Neural cell (in vitro differentiated cells): ENCODE measurements around the gene NSF. TPM values are rescaled to one million over a fixed set of nuclear protein-coding genes. Genes with fewer than 3 reads are reported as not detected.
"Not testable (repeated sequence)": the region's sequence is repeated elsewhere in the genome, so short reads cannot be mapped to it uniquely, and the experiment has no call there.

ENCODE experiments used
- H2AFZ ChIP-seq: fragments of 200-600, 300-800 bp; sonication (generic), shearing (Covaris generic); 2 replicates; pipeline ENCODE4 v1.6.0; 2014; ENCODE audit warnings: low read depth, mild to moderate bottlenecking, antibody characterized with exemption, low read length, moderate library complexity
- H3F3A ChIP-seq: fragments of 200-600 bp; shearing (Covaris generic); 2 replicates; pipeline ENCODE4 v1.6.1; 2016; ENCODE audit warnings: mild to moderate bottlenecking, moderate library complexity, mixed read lengths, antibody characterized with exemption, low read length; ENCODE audit not compliant: insufficient read depth, poor library complexity, severe bottlenecking
- H3K27ac ChIP-seq: fragments of 200-600, 300-800 bp; sonication (generic), shearing (Covaris generic); 2 replicates; pipeline ENCODE4 v1.5.1; 2014; ENCODE audit warnings: mild to moderate bottlenecking, low read length, moderate library complexity
- H3K27me3 ChIP-seq: fragments of 300-800, 200-600 bp; sonication (generic), shearing (Covaris generic); 2 replicates; pipeline ENCODE4 v1.6.0; 2014; ENCODE audit warnings: mild to moderate bottlenecking, low read depth, low read length, moderate library complexity; ENCODE audit not compliant: insufficient read depth
- H3K36me3 ChIP-seq: fragments of 300-800, 200-600 bp; sonication (generic), shearing (Covaris generic); 2 replicates; pipeline ENCODE4 v1.5.1; 2014; ENCODE audit warnings: mild to moderate bottlenecking, antibody characterized with exemption, low read length, moderate library complexity; ENCODE audit not compliant: insufficient read depth
- H3K4me2 ChIP-seq: fragments of 300-800, 200-600 bp; sonication (generic), shearing (Covaris generic); 2 replicates; pipeline ENCODE4 v1.6.0; 2014; ENCODE audit warnings: mild to moderate bottlenecking, low read length
- H3K4me3 ChIP-seq: fragments of 300-800, 200-600 bp; sonication (generic), shearing (Covaris generic); 2 replicates; pipeline ENCODE4 v1.5.1; 2014; ENCODE audit warnings: mild to moderate bottlenecking, low read length, moderate library complexity
- H3K79me2 ChIP-seq: fragments of 200-600 bp; shearing (Covaris generic); replicated peaks from 2 replicates; pipeline ENCODE4 v1.6.0; 2014; ENCODE audit warnings: mild to moderate bottlenecking, low read length, moderate library complexity; ENCODE audit not compliant: insufficient read depth
- H3K9ac ChIP-seq: fragments of 300-800, 200-600 bp; sonication (generic), shearing (Covaris generic); 2 replicates; pipeline ENCODE4 v1.6.1; 2016; ENCODE audit warnings: mild to moderate bottlenecking, low read length, mixed read lengths
- H3K9me2 ChIP-seq: fragments of 200-600 bp; shearing (Covaris generic); 2 replicates; pipeline ENCODE4 v1.6.1; 2016; ENCODE audit warnings: mild to moderate bottlenecking, low read length, mixed read lengths; ENCODE audit not compliant: insufficient read depth
- H3K9me3 ChIP-seq: fragments of 200-600, 300-800 bp; sonication (generic), shearing (Covaris generic); 2 replicates; pipeline ENCODE4 v1.6.1; 2016; ENCODE audit warnings: mild to moderate bottlenecking, mixed run types, low read length, moderate library complexity, mixed read lengths
- H4K20me1 ChIP-seq: fragments of 200-600 bp; shearing (Covaris generic); 2 replicates; pipeline ENCODE4 v1.6.1; 2016; ENCODE audit warnings: mild to moderate bottlenecking, mixed run types; ENCODE audit not compliant: insufficient read depth
- polyA plus RNA-seq: library from polyadenylated mRNA; depleted of rRNA; stranded (reverse); fragments of >200 nt; gene quantifications from 2 replicates; pipeline ENCODE4 v1.2.3, GENCODE V29; 2014

Gene NSF
- polyA plus RNA-seq, 1 donor from 2014 or later: 98.6 TPM

DNA sequence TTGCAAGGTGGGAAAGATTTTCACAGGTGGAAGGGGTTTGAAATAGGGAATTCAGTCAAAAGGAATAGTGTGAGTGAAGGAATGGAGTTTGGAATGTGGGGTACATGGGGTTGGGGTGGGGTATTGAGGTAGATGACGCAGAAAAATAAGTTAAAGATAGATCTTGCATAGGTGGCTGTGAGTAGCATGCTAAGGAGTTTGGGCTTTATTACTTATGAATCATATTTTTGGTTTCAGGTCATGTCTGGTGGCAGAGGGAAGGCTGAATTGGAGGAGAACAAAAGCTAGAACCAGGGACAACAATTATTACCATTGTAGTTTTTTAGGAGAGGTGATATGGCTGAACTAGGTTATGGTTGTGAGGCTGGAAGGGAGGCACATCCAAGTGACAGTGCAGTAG is 23.4 kb downstream of the NSF start:
- H2AFZ ChIP-seq, H3K4me2 ChIP-seq, H3K4me3 ChIP-seq, H3K9me3 ChIP-seq, H4K20me1 ChIP-seq, H3F3A ChIP-seq, H3K27ac ChIP-seq, H3K9ac ChIP-seq, H3K36me3 ChIP-seq, H3K27me3 ChIP-seq, H3K79me2 ChIP-seq, H3K9me2 ChIP-seq: not testable (repeated sequence)

DNA sequence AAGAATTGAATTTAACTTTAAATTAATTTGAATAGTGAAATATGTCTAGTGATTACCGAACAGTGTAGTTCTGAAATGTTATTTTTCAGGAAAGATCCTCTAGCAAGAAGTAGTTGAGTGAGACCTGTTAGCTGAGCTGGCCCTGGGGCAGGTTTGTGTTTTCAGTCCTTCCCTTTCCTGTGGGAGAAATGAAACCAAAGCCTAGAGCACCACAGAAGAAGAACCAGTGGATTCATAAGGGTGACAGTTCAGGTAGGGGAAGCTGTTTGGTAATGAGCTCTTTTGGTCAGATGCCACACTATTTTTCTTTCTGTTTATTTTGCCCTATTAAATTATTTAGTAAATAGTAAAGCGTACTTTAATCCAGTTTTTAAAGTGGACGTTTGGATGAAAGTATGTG is 26.7 kb downstream of the NSF start:
- H3K79me2 ChIP-seq, H2AFZ ChIP-seq, H3F3A ChIP-seq, H3K9me3 ChIP-seq, H4K20me1 ChIP-seq, H3K27ac ChIP-seq, H3K36me3 ChIP-seq, H3K27me3 ChIP-seq, H3K4me3 ChIP-seq, H3K4me2 ChIP-seq, H3K9ac ChIP-seq, H3K9me2 ChIP-seq: not testable (repeated sequence)

DNA sequence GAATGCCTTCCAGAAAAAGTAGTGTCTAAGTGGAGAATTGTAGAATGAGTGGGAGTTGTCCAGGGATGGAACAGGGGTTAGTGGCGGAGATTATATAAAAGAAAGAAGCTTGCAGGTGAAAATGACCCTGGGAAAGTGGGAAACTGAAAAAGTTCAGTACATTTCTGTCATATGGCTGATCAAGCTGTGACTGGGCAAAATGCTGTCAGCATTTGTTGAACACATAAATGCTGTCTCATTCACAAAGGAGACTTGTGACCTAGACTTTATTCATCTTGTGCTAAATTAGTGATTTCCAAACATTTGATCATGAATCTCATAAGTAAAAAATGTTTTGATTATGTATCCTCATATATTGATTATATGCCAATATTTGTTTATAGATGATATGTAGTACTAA is 28.5 kb downstream of the NSF start:
- not testable (repeated sequence) for H4K20me1 ChIP-seq, H3K4me2 ChIP-seq, H3F3A ChIP-seq, H3K9me2 ChIP-seq, H3K36me3 ChIP-seq, H3K27me3 ChIP-seq, H3K9ac ChIP-seq, H3K4me3 ChIP-seq, H2AFZ ChIP-seq, H3K79me2 ChIP-seq, H3K9me3 ChIP-seq, H3K27ac ChIP-seq

DNA sequence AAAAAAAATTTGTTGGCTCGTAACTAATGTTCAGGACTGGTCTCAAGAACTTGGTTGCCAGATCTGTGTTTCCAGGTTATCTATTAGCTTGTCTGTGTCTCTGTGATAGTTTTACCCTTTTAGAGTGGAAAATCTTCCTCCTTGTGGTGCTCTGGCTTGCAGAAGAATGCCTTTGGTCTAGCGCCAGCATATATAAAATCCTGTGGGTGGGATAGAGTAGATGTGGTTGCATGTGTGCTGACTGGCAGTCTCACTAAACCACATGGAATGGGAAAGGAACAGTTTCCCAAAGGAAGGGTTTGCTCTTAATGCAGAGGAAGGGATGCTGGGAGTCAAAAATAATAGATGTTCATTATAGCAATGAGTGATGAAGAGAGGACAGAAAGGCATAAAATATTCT is 33.3 kb downstream of the NSF start:
- not testable (repeated sequence) for H4K20me1 ChIP-seq

DNA sequence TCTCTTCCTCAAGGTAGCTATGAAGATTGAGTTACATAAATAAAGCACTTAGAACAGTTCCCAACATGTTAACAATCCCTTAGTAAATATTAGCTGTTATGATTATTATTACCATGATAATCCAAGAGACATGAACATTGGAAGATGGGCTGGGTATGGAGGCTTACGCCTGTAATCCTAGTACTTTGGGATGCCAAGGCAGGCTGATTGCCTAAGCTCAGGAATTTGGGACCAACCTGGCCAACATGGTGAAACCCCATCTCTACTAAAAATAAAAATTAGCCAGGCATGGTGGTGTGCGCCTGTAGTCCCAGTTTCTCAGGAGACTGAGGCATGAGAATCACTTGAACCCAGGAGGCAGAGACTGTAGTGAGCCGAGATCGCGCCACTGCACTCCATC is 34.3 kb downstream of the NSF start:
- not testable (repeated sequence) for H3K4me3 ChIP-seq, H3K27ac ChIP-seq

More for the DNA sequence above, 33.3 kb downstream of the NSF start:
- H3K27me3 ChIP-seq, H3K9ac ChIP-seq, H2AFZ ChIP-seq, H3K9me3 ChIP-seq, H3K4me3 ChIP-seq, H3K79me2 ChIP-seq, H3K4me2 ChIP-seq, H3K9me2 ChIP-seq, H3F3A ChIP-seq, H3K27ac ChIP-seq, H3K36me3 ChIP-seq: not testable (repeated sequence)

DNA sequence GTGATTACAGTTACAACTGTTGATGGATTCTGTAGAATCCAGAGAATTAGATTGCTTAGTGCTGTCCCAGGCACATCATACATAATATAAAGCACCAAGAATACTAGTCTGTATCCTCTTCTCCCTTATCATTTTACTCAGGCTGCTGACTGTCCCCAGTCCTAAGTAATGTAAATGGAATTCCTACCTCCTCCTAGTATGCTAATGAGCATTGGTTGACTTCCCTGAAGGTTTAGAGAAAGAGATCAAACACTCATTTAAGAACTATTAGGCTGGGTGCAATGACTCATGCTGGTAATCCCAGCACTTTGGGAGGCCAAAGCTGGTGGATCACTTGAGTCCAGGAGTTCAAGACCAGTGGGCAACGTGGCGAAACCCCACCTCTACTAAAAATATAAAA is 37.0 kb downstream of the NSF start:
- not testable (repeated sequence) for H3K36me3 ChIP-seq, H4K20me1 ChIP-seq, H3K4me3 ChIP-seq, H3K9me3 ChIP-seq, H3F3A ChIP-seq, H3K9me2 ChIP-seq, H3K4me2 ChIP-seq, H3K79me2 ChIP-seq, H2AFZ ChIP-seq, H3K27ac ChIP-seq, H3K27me3 ChIP-seq, H3K9ac ChIP-seq

More for the DNA sequence above, 34.3 kb downstream of the NSF start:
- not testable (repeated sequence) for H3K27me3 ChIP-seq, H3K9ac ChIP-seq, H3K9me2 ChIP-seq, H3K4me2 ChIP-seq, H3K79me2 ChIP-seq, H3K9me3 ChIP-seq, H4K20me1 ChIP-seq, H2AFZ ChIP-seq, H3F3A ChIP-seq, H3K36me3 ChIP-seq

DNA sequence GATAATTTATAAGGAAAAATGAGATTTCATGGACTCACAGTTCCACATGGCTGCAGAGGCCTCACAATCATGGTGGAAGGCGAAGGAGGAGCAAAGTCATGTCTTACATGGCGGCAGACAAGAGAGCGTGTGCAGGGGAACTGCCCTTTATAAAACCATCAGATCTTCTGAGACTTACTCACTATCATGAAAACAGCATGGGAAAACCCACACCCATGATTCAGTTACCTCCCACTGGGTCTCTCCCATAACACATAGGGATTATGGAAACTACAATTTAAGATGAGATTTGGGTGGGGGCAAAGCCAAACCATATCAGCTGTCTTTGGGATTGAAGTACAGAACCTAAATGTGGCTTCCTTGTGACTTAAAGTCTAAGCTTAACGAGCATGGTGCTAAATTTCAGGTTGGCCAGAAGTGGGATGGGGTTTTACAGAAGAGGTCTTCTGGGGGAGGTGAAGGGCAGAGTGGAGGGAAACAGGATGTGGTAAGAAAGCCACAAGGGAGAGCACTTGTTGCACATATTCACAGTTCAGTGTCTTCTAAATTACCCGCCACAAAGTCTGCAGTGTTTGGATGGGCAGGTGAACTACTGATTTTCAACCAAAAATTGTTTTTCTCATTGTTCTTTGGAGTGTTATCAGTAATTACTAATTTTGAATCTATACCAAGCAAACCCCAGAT is 38.4 kb downstream of the NSF start:
- H3K79me2 ChIP-seq, H3K9me3 ChIP-seq, H3K36me3 ChIP-seq, H3K27me3 ChIP-seq, H3K4me2 ChIP-seq, H3K27ac ChIP-seq, H3K4me3 ChIP-seq, H4K20me1 ChIP-seq, H3F3A ChIP-seq, H3K9me2 ChIP-seq, H3K9ac ChIP-seq, H2AFZ ChIP-seq: not testable (repeated sequence)

DNA sequence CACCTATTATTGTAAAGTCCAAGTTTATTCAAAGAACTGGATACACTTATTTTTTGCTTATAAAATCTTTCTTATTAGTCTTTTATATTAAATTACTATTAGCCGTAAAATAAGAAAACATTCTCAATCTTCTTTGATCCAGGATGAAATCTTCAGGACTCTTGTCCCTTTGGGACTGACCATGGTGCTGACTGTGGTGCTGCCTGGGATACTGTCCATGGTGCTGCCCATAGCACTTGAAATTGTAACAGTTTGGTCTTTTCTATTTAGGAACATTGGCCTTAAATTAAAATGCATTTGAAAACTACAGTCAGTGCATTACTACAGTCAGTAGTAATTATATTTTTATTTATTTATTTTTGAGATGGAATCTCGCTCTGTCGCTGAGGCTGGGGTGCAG is 41.7 kb downstream of the NSF start:
- H2AFZ ChIP-seq, H3K4me2 ChIP-seq, H3K4me3 ChIP-seq, H3K27ac ChIP-seq, H3K9ac ChIP-seq, H3K9me2 ChIP-seq, H3K36me3 ChIP-seq, H4K20me1 ChIP-seq, H3K79me2 ChIP-seq, H3K9me3 ChIP-seq, H3F3A ChIP-seq, H3K27me3 ChIP-seq: not testable (repeated sequence)
